Subcutaneous abdominal adipose tissue (tissue), 5 donors: ENCODE results near the gene RBM47.
"Not testable (repeated sequence)": the region's sequence is repeated elsewhere in the genome, so short reads cannot be mapped to it uniquely, and the experiment has no call there.

Experiments used
- H3K27ac ChIP-seq: one replicate; pipeline ENCODE4 v1.7.0; 2013; ENCODE audit warnings: low read depth, mild to moderate bottlenecking, inconsistent platforms, low read length, moderate library complexity
- H3K27me3 ChIP-seq, 5 donors: one replicate each; pipeline ENCODE4 v1.7.0; 2013; ENCODE audit warnings: low read length in 5 of 5, inconsistent platforms in 1 of 5; ENCODE audit not compliant: control insufficient read depth in 5 of 5, insufficient read depth in 4 of 5
- H3K36me3 ChIP-seq, 5 donors: one replicate each; pipeline ENCODE4 v1.7.0; 2013; ENCODE audit warnings: low read length in 5 of 5; ENCODE audit not compliant: control insufficient read depth in 5 of 5, insufficient read depth in 5 of 5
- H3K4me1 ChIP-seq, 5 donors: one replicate each; pipeline ENCODE4 v1.7.0; 2013; ENCODE audit warnings: low read length in 5 of 5, mild to moderate bottlenecking in 3 of 5, moderate library complexity in 1 of 5; ENCODE audit not compliant: control insufficient read depth in 5 of 5, insufficient read depth in 5 of 5
- H3K4me3 ChIP-seq, 5 donors: one replicate each; pipeline ENCODE4 v1.7.0; 2013; ENCODE audit warnings: low read length in 5 of 5, low read depth in 1 of 5
- H3K9ac ChIP-seq, 5 donors: one replicate each; pipeline ENCODE4 v1.7.0; 2013; ENCODE audit warnings: low read length in 5 of 5, mild to moderate bottlenecking in 4 of 5, moderate library complexity in 3 of 5
- H3K9me3 ChIP-seq, 5 donors: one replicate each; pipeline ENCODE4 v1.7.0; 2013; ENCODE audit warnings: low read length in 5 of 5; ENCODE audit not compliant: control insufficient read depth in 5 of 5
- donor health status: healthy.
- donor health status: healthy.
- donor health status: healthy.
- donor health status: healthy.
- donor health status: healthy.

Gene RBM47

DNA sequence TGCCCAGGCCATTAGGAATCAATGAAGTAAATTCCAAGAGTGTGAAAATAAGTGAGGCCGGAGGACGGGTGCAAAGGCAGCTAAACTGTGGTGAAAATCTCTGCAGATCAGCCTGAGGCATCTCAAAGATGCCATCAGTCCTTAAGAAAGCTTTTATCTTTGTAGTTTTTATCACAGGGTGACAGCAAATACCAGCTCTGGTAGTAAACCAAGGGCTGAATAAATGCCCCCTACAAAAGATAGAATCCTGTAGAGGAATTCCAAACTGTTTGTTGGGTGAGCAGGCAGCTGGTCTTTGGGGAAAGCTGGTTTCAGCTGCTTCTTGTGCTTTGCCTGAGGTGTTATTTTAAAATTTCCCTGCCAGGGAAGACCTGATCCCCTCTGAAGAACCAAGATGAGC lies 21.6 kb upstream of the RBM47 start:
- Histone ChIP-seq H3K9ac (no peak overlapping the region), H3K27ac (no peak overlapping the region), H3K36me3 (no peaks in the 10 kb centered on the region)

GRCh38 chr4:40649321-40649720 lies 19.7 kb upstream of the RBM47 start:
- Histone ChIP-seq H3K9me3 (no peaks in the 10 kb centered on the region), H3K27me3 (no peaks in the 10 kb centered on the region), H3K36me3 (no peaks in the 10 kb centered on the region), H3K4me3 (no peak overlapping the region), H3K4me1 (peaks cover 0 to 15% (median 13%) of the 10 kb centered on the region in 5 donors), H3K9ac (no peak overlapping the region), H3K27ac (no peak overlapping the region)

More for the DNA sequence above, 21.6 kb upstream of the RBM47 start:
- H3K4me1 ChIP-seq: peaks cover 0 to 15% (median 14%) of the 10 kb centered on the region in 5 donors
- no peaks in the 10 kb centered on the region for H3K9me3 ChIP-seq
- no peaks in the 10 kb centered on the region for H3K27me3 ChIP-seq
- H3K4me3 ChIP-seq: no peak overlapping the region

DNA sequence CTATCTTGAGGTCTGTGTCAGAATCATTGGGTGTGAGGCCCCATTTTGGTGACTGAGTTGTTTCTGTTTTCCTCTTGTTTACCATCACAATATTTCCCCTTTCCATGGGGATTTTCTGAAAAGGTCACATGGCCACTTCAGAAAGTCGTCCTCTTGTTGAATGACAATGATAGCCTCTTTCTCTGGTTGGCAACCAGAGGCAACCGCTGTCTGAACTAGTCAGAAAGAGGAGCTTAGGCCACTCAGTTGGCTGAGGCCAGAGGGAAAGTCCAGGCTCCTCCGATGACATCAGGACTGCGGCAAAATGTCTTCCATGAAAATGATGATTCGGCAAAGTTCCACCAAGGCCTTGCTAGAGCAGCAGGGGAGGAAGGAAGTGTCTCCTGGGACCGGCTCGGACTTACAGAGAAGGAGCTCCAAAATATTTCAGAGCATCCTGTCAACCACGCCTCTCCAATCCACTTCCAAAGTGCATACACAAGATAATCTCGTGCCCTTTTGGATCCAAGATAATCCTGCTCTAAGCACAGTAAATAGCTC lies 19.1 kb upstream of the RBM47 start:
- Histone ChIP-seq H3K27ac (no peak overlapping the region), H3K4me1 (peaks cover 0 to 15% (median 10%) of the 10 kb centered on the region in 5 donors), H3K9me3 (no peaks in the 10 kb centered on the region), H3K4me3 (no peak overlapping the region), H3K9ac (no peak overlapping the region), H3K36me3 (no peaks in the 10 kb centered on the region), H3K27me3 (no peaks in the 10 kb centered on the region)

GRCh38 chr4:40648131-40648530 lies 18.5 kb upstream of the RBM47 start:
- H3K27ac ChIP-seq: no peak overlapping the region
- H3K9me3 ChIP-seq: no peaks in the 10 kb centered on the region

DNA sequence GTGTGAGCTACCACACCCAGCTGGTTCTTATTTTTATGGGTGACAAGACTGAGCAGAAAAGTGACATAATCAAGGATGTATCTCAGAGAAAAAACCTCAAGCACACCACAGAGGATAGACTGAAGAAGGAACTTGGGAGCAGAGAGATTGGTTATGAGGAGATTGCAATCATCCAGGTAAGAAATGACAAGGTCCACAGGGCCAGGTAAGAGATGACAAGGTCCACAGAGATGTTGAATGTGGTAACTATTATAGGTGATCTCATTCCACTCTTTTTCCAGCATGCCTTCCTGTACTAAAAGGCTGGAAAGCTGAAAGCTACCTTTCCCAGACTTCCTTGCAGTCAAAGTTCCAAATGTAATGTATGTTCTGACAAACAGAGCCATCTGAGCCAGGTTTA lies 15.9 kb upstream of the RBM47 start:
- Histone ChIP-seq H3K27ac (no peak overlapping the region), H3K9me3 (no peaks in the 10 kb centered on the region), H3K9ac (no peak overlapping the region), H3K4me1 (peaks cover 0 to 5% (median 0%) of the 10 kb centered on the region in 5 donors), H3K36me3 (no peaks in the 10 kb centered on the region), H3K4me3 (no peak overlapping the region), H3K27me3 (no peaks in the 10 kb centered on the region)

More at GRCh38 chr4:40648131-40648530, 18.5 kb upstream of the RBM47 start:
- H3K36me3 ChIP-seq: no peaks in the 10 kb centered on the region
- H3K4me1 ChIP-seq: peaks cover 0 to 10% (median 5%) of the 10 kb centered on the region in 5 donors
- no peak overlapping the region for H3K9ac ChIP-seq
- no peaks in the 10 kb centered on the region for H3K27me3 ChIP-seq
- H3K4me3 ChIP-seq: no peak overlapping the region

- H3K27ac ChIP-seq: no peak overlapping the region
- H3K4me3 ChIP-seq: no peak overlapping the region
- peaks cover 0 to 19% (median 10%) of the 10 kb centered on the region in 5 donors for H3K4me1 ChIP-seq
- H3K9ac ChIP-seq: no peak overlapping the region
- no peaks in the 10 kb centered on the region for H3K36me3 ChIP-seq
- no peaks in the 10 kb centered on the region for H3K27me3 ChIP-seq
- no peaks in the 10 kb centered on the region for H3K9me3 ChIP-seq
Observed at GRCh38 chr4:40632080-40632479, 2.4 kb upstream of the RBM47 start.

DNA sequence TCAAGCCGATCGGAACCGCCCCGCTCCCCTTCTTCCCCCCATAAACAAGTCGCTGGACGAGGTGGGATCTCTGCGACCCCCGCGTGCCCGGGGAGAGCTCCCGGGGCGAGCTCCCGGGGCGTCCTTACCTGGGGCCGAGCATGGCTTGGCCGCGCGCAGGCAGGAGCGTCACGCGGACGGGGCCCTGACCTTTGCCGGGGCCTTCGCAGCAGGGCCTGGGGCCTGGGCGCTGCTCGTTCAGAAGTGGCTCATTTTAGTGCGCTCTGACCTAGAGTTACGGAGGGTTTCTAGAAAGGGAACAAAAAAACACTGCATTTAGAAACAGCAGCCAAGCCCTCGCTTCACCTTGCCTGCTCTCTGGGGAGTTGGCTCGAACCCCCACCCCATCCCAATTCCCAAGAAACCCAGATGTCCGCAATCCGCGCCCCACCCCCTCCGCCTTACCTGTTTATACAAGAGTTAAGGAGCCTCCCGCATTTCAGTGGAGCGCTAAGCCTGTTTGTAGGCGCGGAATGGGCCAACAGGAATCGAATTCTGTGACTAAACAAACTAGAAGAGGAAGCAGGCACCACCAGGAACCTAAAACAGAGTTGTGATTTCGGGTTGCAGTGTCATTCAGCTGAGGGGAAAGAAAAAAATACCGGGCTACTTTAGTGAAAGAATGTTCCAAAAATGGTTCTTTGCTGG lies 814 bp upstream of the RBM47 start:
- Histone ChIP-seq H3K9ac (peak overlapping the region in 4 of 5 donors; percentile 68 to 90 (median 87)), H3K9me3 (no peaks in the 10 kb centered on the region), H3K4me1 (peaks cover 0 to 35% (median 17%) of the 10 kb centered on the region in 5 donors), H3K4me3 (peak overlapping the region; percentile 44 to 84 (median 74)), H3K27ac (peak overlapping the region; percentile 60), H3K36me3 (peaks cover 0 to 3% (median 0%) of the 10 kb centered on the region in 5 donors), H3K27me3 (peaks cover 0 to 5% (median 0%) of the 10 kb centered on the region in 5 donors)

DNA sequence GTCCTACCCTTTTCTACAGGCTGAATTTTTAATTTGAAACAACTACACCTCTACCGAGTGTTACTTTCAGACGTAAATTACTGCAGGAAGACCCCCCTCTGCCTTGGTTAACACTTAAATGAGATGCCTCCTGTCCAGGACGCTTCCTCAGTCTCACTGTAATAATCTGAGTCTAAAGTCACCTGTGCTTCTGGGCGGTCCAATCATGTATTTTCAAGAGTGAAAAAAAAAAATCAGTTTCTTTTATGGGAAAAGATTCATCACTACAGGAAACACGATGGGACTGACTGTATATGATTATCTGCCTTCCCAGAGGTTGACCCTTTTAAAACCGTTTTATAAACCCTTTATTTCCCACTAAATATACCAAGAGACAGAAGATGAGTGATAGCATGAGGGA lies 776 bp downstream of the RBM47 start:
- peaks cover 0 to 37% (median 17%) of the 10 kb centered on the region in 5 donors for H3K4me1 ChIP-seq
- peak overlapping the region; percentile 60 for H3K27ac ChIP-seq
- H3K27me3 ChIP-seq: peaks cover 0 to 5% (median 0%) of the 10 kb centered on the region in 5 donors
- H3K9me3 ChIP-seq: no peaks in the 10 kb centered on the region
- peaks cover 0 to 3% (median 0%) of the 10 kb centered on the region in 5 donors for H3K36me3 ChIP-seq
- H3K9ac ChIP-seq: peak overlapping the region; percentile 65 to 90 (median 86)
- H3K4me3 ChIP-seq: peak overlapping the region; percentile 74 to 94 (median 82)

GRCh38 chr4:40628407-40628806 lies 1.3 kb downstream of the RBM47 start:
- H3K9me3 ChIP-seq, H3K27me3 ChIP-seq, H3K36me3 ChIP-seq: not testable (repeated sequence)
- Histone ChIP-seq H3K4me3 (peak overlapping the region; percentile 33 to 56 (median 40)), H3K4me1 (peaks cover 0 to 37% (median 17%) of the 10 kb centered on the region in 5 donors), H3K9ac (peak overlapping the region in 2 of 5 donors; percentile 47 to 88), H3K27ac (peak overlapping the region; percentile 18)

DNA sequence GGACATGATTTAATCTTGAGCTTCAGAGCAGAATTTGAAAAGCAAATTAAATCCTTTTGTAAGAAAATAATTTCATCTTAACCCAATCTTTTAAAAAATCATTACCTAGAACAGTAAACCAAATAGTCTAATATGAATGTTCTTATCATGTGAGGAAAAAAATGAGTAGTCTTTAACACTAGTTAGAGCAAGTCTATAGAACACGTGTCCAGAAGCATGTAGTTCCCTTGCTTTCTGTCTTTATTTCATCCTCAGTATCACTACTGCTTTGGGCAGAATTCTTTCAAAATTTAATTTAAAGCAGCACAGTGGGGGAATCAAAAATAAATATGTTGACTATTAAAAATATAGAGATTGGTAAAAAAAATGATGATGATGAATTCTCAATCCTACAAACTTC lies 2.1 kb downstream of the RBM47 start:
- Histone ChIP-seq H3K27me3 (peaks cover 0 to 5% (median 0%) of the 10 kb centered on the region in 5 donors), H3K4me1 (peaks cover 0 to 37% (median 17%) of the 10 kb centered on the region in 5 donors), H3K9me3 (no peaks in the 10 kb centered on the region), H3K9ac (no peak overlapping the region), H3K27ac (no peak overlapping the region), H3K36me3 (peaks cover 0 to 3% (median 0%) of the 10 kb centered on the region in 5 donors), H3K4me3 (peak overlapping the region in 1 of 5 donors; percentile 56)
